ENCODE measurements around the gene BOLA2B. TPM values are rescaled to one million over a fixed set of nuclear protein-coding genes. Genes with fewer than 3 reads are reported as not detected.
A peak's percentile ranks its signal among the peaks of the same experiment; 100 is the strongest.

Gene BOLA2B
- total and polyA plus RNA-seq, 3 experiments from 2014 or later = 208 to 271 (median 268) TPM

DNA sequence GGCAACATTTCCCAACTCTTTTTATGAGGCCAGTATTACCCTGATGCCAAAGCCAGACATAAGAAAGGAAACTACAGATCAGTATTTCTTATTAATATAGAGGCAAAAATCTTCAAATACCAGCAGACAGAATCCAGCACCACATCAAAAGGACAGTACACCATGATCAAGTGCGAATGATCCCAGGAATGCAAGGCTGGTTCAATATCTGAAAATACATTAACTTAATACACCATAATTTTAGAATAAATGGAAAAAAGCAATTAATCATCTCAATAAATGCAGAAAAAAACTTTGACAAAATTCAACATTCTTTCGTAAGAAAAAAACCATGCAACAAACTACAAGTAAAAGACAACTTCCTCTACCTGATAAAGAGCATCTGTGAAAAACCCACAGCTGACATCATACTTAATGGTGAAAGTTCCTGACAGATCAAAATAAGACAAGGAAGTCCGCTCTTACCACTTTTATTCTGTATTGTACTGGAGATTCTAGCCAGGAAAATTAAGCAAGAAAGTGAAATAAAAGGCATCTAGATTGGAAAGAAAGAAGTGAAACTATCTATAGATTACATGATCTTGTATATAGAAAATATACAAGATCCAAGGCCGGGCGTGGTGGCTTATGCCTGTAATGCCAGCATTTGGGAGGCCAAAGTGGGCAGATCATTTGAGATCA is 44.1 kb downstream of the BOLA2B start:
- no peaks in the 10 kb centered on the region for H3K36me3 ChIP-seq (ENCODE audit: insufficient read depth, low read length)
- H3K27ac ChIP-seq (ENCODE audit: low read depth, low read length) = no peak overlapping the region
- no peaks in the 10 kb centered on the region for H3K27me3 ChIP-seq (ENCODE audit: insufficient read depth, low read length, poor library complexity, severe bottlenecking)
- H3K4me3 ChIP-seq (ENCODE audit: low read length) = no peak overlapping the region
- H3K4me3 Mint-ChIP-seq = no peak overlapping the region
- DNase-seq = no peak
- peaks cover 2 to 5% (median 4%) of the 10 kb centered on the region in 3 donors for H3K4me1 Mint-ChIP-seq
- H3K27me3 Mint-ChIP-seq = peaks cover 0 to 4% of the 10 kb centered on the region in 2 donors
- CTCF ChIA-PET = interaction anchor here (0.9 kb wide), 1 partner anchor 31 kb away, joined by 3 read pairs; no protein-coding TSS in a partner anchor
- peaks cover 0 to 6% (median 2%) of the 10 kb centered on the region in 3 donors for H3K36me3 Mint-ChIP-seq
- H3K9me3 ChIP-seq (ENCODE audit: low read length) = no peaks in the 10 kb centered on the region
- H3K27ac Mint-ChIP-seq = no peak overlapping the region
- POLR2A ChIA-PET = no interaction called here
- no peaks in the 10 kb centered on the region for H3K4me1 ChIP-seq (ENCODE audit: insufficient read depth, low read length)
- peaks cover 4 to 19% (median 12%) of the 10 kb centered on the region in 5 donors for H3K9me3 Mint-ChIP-seq

DNA sequence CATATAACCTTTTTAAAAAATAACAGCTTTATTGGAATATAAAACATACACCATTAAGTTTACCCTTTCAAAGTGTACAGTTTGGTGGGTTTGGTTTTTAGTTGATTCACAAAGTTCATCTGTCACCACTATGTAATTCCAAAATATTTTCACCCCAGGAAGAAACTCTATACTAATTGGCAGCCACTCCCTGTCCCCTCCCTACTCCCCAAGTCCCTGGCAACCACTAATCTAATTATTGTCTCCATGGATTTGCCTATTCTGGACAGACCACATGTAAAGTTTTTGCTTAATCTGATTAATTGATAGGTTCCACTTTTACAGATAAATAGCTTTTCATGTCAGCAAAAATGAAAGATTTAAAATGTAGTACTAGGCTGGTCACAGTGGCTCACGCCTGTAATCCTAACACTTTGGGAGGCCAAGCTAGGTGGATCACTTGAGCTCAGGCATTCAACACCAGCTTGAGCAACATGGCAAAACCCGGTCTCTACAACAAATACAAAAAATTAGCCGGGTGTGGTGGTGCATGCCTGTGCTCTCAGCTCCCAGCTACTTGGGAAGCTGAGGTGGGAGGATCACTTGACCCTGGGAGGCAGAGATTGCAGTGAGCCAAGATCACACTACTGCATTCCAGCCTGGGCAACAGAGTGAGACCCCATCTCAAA is 45.5 kb downstream of the BOLA2B start:
- no peak overlapping the region for H3K27ac ChIP-seq (ENCODE audit: low read depth, low read length)
- peaks cover 5% of the 10 kb centered on the region for H3K4me1 ChIP-seq (ENCODE audit: insufficient read depth, low read length)
- H3K36me3 ChIP-seq (ENCODE audit: insufficient read depth, low read length) = no peaks in the 10 kb centered on the region
- no peak for DNase-seq
- H3K4me3 Mint-ChIP-seq = no peak overlapping the region
- no peak overlapping the region for H3K4me3 ChIP-seq (ENCODE audit: low read length)
- peaks cover 4 to 19% (median 12%) of the 10 kb centered on the region in 5 donors for H3K9me3 Mint-ChIP-seq
- H3K27me3 ChIP-seq (ENCODE audit: insufficient read depth, low read length, poor library complexity, severe bottlenecking) = no peaks in the 10 kb centered on the region
- CTCF ChIA-PET = interaction anchor here (0.9 to 1.5 kb wide), 2 partner anchors 36 to 56 kb away, joined by 3 to 4 read pairs; partner anchors contain the start of genes CORO1A and TBX6
- H3K9me3 ChIP-seq (ENCODE audit: low read length) = no peaks in the 10 kb centered on the region
- POLR2A ChIA-PET = no interaction called here
- peaks cover 0 to 6% (median 2%) of the 10 kb centered on the region in 3 donors for H3K36me3 Mint-ChIP-seq
- H3K27me3 Mint-ChIP-seq = peaks cover 0 to 4% of the 10 kb centered on the region in 2 donors
- peaks cover 8 to 11% (median 9%) of the 10 kb centered on the region in 3 donors for H3K4me1 Mint-ChIP-seq
- no peak overlapping the region for H3K27ac Mint-ChIP-seq

DNA sequence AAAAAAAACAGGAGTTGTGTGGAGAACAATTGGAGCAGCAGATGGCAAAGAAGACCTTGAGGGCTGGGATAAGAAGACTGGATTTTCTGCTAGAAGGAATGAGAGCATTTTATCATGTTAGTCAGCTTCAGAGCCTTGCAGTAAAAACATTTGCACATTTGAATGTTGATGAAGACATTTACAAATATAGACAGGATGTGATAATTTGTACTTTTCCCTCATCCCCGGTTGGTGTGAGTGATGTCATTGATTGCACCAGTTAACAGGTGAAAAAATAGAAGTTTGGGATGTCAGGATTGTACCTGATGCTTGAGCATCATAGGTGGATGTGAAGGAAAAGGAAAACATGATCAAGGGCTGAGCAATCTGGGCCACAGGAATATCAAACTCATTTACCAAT is 47.8 kb downstream of the BOLA2B start:
- Mint-ChIP-seq H3K36me3 (peaks cover 0 to 6% (median 2%) of the 10 kb centered on the region in 3 donors), H3K9me3 (peaks cover 4 to 15% (median 11%) of the 10 kb centered on the region in 5 donors), H3K4me1 (peaks cover 9 to 13% (median 12%) of the 10 kb centered on the region in 3 donors), H3K27ac (peak overlapping the region in 2 of 8 donors; percentile 22 to 34), H3K4me3 (no peak overlapping the region), H3K27me3 (peaks cover 0 to 2% of the 10 kb centered on the region in 2 donors)
- CTCF ChIA-PET = interaction anchor here (0.9 to 1.3 kb wide), 2 partner anchors 37 to 197 kb away, joined by 3 read pairs; partner anchors contain the start of gene CORO1A
- no peak overlapping the region for H3K4me3 ChIP-seq (ENCODE audit: low read length)
- H3K4me1 ChIP-seq (ENCODE audit: insufficient read depth, low read length) = peaks cover 8% of the 10 kb centered on the region
- no peaks in the 10 kb centered on the region for H3K9me3 ChIP-seq (ENCODE audit: low read length)
- no peaks in the 10 kb centered on the region for H3K36me3 ChIP-seq (ENCODE audit: insufficient read depth, low read length)
- POLR2A ChIA-PET = no interaction called here
- no peak for DNase-seq
- H3K27me3 ChIP-seq (ENCODE audit: insufficient read depth, low read length, poor library complexity, severe bottlenecking) = no peaks in the 10 kb centered on the region
- no peak overlapping the region for H3K27ac ChIP-seq (ENCODE audit: low read depth, low read length)

DNA sequence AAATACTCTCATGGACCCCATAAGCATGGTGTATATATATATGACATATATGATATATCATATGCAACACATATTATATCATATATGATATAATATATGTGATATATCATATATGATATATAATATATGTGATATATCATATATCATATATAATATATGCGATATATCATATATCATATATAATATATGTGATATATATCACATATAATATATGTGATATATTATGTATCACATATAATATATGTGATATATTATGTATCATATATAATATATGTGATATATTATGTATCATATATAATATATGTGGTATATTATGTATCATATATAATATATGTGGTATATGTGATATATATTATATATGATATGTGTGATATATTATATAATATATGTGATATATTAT is 48.5 kb downstream of the BOLA2B start:
- no peak for DNase-seq
- Mint-ChIP-seq H3K36me3 (peaks cover 0 to 6% (median 2%) of the 10 kb centered on the region in 3 donors), H3K27ac (no peak overlapping the region), H3K4me3 (no peak overlapping the region), H3K4me1 (peaks cover 11 to 16% (median 14%) of the 10 kb centered on the region in 3 donors), H3K9me3 (peaks cover 4 to 15% (median 11%) of the 10 kb centered on the region in 5 donors), H3K27me3 (peaks cover 0 to 2% of the 10 kb centered on the region in 2 donors)
- Histone ChIP-seq H3K4me3 (ENCODE audit: low read length) (no peak overlapping the region), H3K27me3 (ENCODE audit: insufficient read depth, low read length, poor library complexity, severe bottlenecking) (no peaks in the 10 kb centered on the region), H3K4me1 (ENCODE audit: insufficient read depth, low read length) (peaks cover 12% of the 10 kb centered on the region), H3K9me3 (ENCODE audit: low read length) (no peaks in the 10 kb centered on the region), H3K36me3 (ENCODE audit: insufficient read depth, low read length) (no peaks in the 10 kb centered on the region), H3K27ac (ENCODE audit: low read depth, low read length) (no peak overlapping the region)
- ChIA-PET POLR2A (no interaction called here), CTCF (interaction anchor here (0.9 kb wide), 1 partner anchor 196 kb away, joined by 3 read pairs; no protein-coding TSS in a partner anchor)

DNA sequence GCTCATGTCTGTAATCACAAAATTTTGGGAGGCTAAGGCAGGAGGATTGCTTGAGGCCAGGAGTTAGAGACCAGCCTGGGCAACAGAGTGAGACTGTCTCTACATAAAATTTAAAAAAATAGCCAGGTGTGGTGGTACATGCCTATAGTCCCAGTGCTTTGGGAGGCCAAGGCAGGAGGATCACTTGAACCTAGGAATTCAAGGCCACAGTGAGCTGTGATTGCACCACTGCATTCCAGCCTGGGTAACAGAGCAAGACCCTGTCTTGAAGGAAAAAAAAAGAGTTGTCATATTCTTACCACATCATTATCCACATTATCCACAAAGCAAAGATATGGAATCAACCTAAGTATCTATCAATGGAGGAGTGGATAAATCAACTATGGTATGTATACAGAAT is 49.4 kb downstream of the BOLA2B start:
- POLR2A ChIA-PET = interaction anchor here (1.2 kb wide), 1 partner anchor 239 kb away, joined by 3 read pairs; no protein-coding TSS in a partner anchor
- no peaks in the 10 kb centered on the region for H3K36me3 Mint-ChIP-seq
- CTCF ChIA-PET = interaction anchor here (1.8 to 2.4 kb wide), 2 partner anchors 39 to 52 kb away, joined by 5 to 19 read pairs; partner anchors contain the start of genes CORO1A and TBX6

DNA sequence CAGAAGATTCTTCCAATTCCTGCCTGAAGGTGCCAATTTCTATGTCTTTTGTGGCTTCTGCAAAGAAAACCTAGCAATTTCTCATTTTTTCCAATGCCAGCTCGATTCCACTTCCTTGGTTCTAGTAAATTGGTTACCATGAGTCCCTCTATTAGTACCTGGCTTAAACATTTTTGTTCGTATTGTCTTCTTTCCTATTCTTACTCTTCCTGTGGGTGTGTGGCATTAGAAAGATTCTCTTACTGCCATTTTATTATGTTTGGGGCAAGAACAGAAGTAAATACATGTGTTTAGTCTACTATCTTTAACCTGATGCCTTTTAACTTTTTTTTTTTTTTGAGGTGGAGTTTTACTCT is 50.1 kb downstream of the BOLA2B start:
- H3K36me3 Mint-ChIP-seq = no peaks in the 10 kb centered on the region
- Histone ChIP-seq H3K4me3 (ENCODE audit: low read length) (no peak overlapping the region), H3K27me3 (ENCODE audit: insufficient read depth, low read length, poor library complexity, severe bottlenecking) (no peaks in the 10 kb centered on the region), H3K27ac (ENCODE audit: low read depth, low read length) (no peak overlapping the region), H3K4me1 (ENCODE audit: insufficient read depth, low read length) (peaks cover 20% of the 10 kb centered on the region), H3K9me3 (ENCODE audit: low read length) (no peaks in the 10 kb centered on the region), H3K36me3 (ENCODE audit: insufficient read depth, low read length) (no peaks in the 10 kb centered on the region)
- ChIA-PET POLR2A (interaction anchor here (0.5 to 1.7 kb wide), 7 partner anchors 40 to 274 kb away, joined by 3 to 10 read pairs (median 4); partner anchors contain the start of gene CORO1A), CTCF (interaction anchor here (0.8 to 2.4 kb wide), 15 partner anchors 10 to 268 kb away, joined by 3 to 22 read pairs (median 5); partner anchors contain the start of genes CORO1A, MAPK3 and TBX6)
- peak overlapping the region; percentile 8 to 68 (median 35) for H3K27ac Mint-ChIP-seq
- no peaks in the 10 kb centered on the region for H3K9me3 Mint-ChIP-seq
- no peaks in the 10 kb centered on the region for H3K27me3 Mint-ChIP-seq
- peaks cover 15 to 21% (median 19%) of the 10 kb centered on the region in 3 donors for H3K4me1 Mint-ChIP-seq
- no peak overlapping the region for H3K4me3 Mint-ChIP-seq
- DNase-seq = no peak

More for the DNA sequence above, 49.4 kb downstream of the BOLA2B start:
- H3K9me3 ChIP-seq (ENCODE audit: low read length) = no peaks in the 10 kb centered on the region
- DNase-seq = no peak
- no peaks in the 10 kb centered on the region for H3K36me3 ChIP-seq (ENCODE audit: insufficient read depth, low read length)
- peaks cover 0 to 6% (median 4%) of the 10 kb centered on the region in 5 donors for H3K9me3 Mint-ChIP-seq
- H3K4me3 Mint-ChIP-seq = no peak overlapping the region
- peaks cover 15 to 21% (median 19%) of the 10 kb centered on the region in 3 donors for H3K4me1 Mint-ChIP-seq
- no peaks in the 10 kb centered on the region for H3K27me3 ChIP-seq (ENCODE audit: insufficient read depth, low read length, poor library complexity, severe bottlenecking)
- H3K4me3 ChIP-seq (ENCODE audit: low read length) = no peak overlapping the region
- H3K27me3 Mint-ChIP-seq = peaks cover 0 to 2% of the 10 kb centered on the region in 2 donors
- peak overlapping the region in 1 of 8 donors; percentile 75 for H3K27ac Mint-ChIP-seq
- H3K27ac ChIP-seq (ENCODE audit: low read depth, low read length) = no peak overlapping the region
- peaks cover 20% of the 10 kb centered on the region for H3K4me1 ChIP-seq (ENCODE audit: insufficient read depth, low read length)

Measured in CD8-positive, alpha-beta memory T cell (primary cell).